Ishikawa (cell line): ENCODE results near the gene ARPC2.

ENCODE experiments used
- CEBPB ChIP-seq: IDR thresholded peaks from 2 replicates; pipeline ENCODE4 v1.6.1; 2012
- CREB1 ChIP-seq: IDR thresholded peaks from 2 replicates; pipeline ENCODE4 v1.6.1; 2012; ENCODE audit warnings: low read depth
- EGR1 ChIP-seq: IDR thresholded peaks from 2 replicates; pipeline ENCODE4 v1.6.1; 2012
- EP300 ChIP-seq: IDR thresholded peaks from 2 replicates; pipeline ENCODE4 v1.6.1; 2012; ENCODE audit warnings: borderline replicate concordance
- FOXM1 ChIP-seq: IDR thresholded peaks from 2 replicates; pipeline ENCODE4 v1.6.1; 2012; ENCODE audit warnings: low read depth, borderline replicate concordance
- MAX ChIP-seq: IDR thresholded peaks from 2 replicates; pipeline ENCODE4 v1.6.1; 2012
- NFIC ChIP-seq: IDR thresholded peaks from 2 replicates; pipeline ENCODE4 v1.6.1; 2012
- RAD21 ChIP-seq: IDR thresholded peaks from 2 replicates; pipeline ENCODE4 v1.6.1; 2012; ENCODE audit warnings: low read depth
- REST ChIP-seq: IDR thresholded peaks from 2 replicates; pipeline ENCODE4 v1.6.1; 2012; ENCODE audit warnings: low read depth, mild to moderate bottlenecking
- TAF1 ChIP-seq: IDR thresholded peaks from 2 replicates; pipeline ENCODE4 v1.6.1; 2012; ENCODE audit warnings: low read depth, mild to moderate bottlenecking
- TCF12 ChIP-seq: IDR thresholded peaks from 2 replicates; pipeline ENCODE4 v1.6.1; 2012; ENCODE audit warnings: low read depth
- TEAD4 ChIP-seq: IDR thresholded peaks from 2 replicates; pipeline ENCODE4 v1.6.1; 2012
- USF1 ChIP-seq: IDR thresholded peaks from 2 replicates; pipeline ENCODE4 v1.6.1; 2012
- YY1 ChIP-seq: IDR thresholded peaks from 2 replicates; pipeline ENCODE4 v1.6.1; 2012; ENCODE audit warnings: low read depth
- ZBTB7A ChIP-seq: IDR thresholded peaks from 2 replicates; pipeline ENCODE4 v1.6.1; 2012; ENCODE audit warnings: low read depth

The ARPC2 gene

DNA sequence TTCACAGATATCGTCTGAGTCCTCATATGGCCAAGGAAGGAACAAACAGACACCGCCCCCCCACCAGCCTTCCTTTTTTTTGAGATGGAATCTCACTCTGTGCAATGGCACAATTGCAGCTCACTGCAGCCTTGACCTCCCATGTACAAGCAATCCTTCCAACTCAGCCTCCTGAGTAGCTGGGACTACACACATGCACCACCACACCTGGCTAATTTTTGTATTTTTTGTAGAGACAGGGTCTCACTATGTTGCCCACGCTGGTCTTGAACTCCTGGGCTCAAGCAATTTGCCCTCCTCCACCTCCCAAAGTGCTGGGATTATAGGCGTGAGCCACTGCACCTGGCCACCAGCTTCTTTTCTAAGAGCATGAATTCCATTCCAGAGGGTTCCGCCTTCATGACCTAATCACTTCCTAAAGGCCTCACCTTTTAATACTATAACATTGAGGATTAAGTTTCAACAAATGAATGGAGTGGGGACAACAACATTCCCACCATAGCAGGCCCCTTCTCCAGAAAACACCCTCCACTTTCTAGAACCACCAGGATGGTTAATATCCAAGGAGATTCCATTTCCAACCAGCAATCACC lies 77.5 kb downstream of the ARPC2 start:
- no peak for TF ChIP-seq NFIC
- TF ChIP-seq USF1: no peak
- TF ChIP-seq TCF12: no peak
- TF ChIP-seq TEAD4: no peak
- no peak for TF ChIP-seq MAX
- no peak for TF ChIP-seq EGR1
- no peak for TF ChIP-seq REST
- TF ChIP-seq EP300: no peak
- TF ChIP-seq ZBTB7A: no peak
- TF ChIP-seq CREB1: no peak
- TF ChIP-seq CEBPB: no peak
- no peak for TF ChIP-seq TAF1
- TF ChIP-seq FOXM1: no peak
- TF ChIP-seq YY1: no peak
- TF ChIP-seq RAD21: no peak

- TF ChIP-seq MAX (peak; percentile 31; the same call in 1 of the 2 replicates), REST (no peak), TCF12 (0 out of 2 replicates have a peak, but pooled peaks have one; percentile 21)
Measured at GRCh38 chr2:218295029-218295428, 78.0 kb downstream of the ARPC2 start.

DNA sequence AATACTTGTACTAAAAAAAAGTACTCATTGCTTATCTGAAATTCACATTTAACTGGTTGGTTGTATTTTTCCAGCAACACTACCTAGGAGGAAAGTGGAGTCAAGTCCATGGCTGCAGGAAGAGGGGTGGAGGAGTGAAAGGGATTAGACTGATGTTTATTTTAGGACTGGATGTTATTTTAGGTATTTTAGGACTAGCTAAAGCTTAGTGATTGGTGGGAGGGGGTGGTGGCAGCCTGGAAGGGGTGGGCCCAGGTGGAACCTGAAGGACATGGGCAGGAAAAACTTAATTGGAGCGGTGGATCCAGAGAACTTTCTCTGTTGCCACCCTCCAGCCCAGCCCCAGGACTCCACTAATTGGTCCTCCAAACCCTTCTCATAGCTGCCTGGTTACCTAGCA lies 79.2 kb downstream of the ARPC2 start:
- no peak for TF ChIP-seq CREB1
- no peak for TF ChIP-seq FOXM1
- TF ChIP-seq TCF12: no peak

DNA sequence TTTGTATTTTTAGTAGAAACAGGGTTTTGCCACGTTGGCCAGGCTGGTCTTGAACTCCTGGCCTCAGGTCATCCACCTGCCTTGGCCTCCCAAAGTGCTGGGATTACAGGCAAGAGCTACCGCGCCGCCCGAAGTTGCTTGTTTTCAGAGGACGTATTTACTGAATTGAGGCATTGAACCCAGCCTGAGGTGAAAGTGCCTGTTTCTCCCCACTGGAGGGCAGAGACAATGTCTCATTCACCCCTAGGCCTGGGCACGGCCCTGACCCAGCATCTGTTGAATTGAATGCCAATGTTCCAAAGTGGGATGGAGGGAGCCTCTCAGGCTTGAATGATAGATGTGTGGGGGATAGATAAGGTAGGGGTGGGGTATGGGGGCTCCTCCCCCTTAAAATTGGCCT lies 79.9 kb downstream of the ARPC2 start:
- no peak for TF ChIP-seq EGR1
- TF ChIP-seq USF1: no peak
- no peak for TF ChIP-seq TCF12
- TF ChIP-seq TEAD4: no peak
- TF ChIP-seq ZBTB7A: no peak
- no peak for TF ChIP-seq FOXM1
- no peak for TF ChIP-seq RAD21
- TF ChIP-seq EP300: no peak
- no peak for TF ChIP-seq REST
- no peak for TF ChIP-seq CEBPB
- TF ChIP-seq MAX: no peak
- TF ChIP-seq NFIC: no peak
- no peak for TF ChIP-seq CREB1
- TF ChIP-seq YY1: no peak
